BE2C (cell line): Measurements from ENCODE around the gene ADGRA3.

Experiments
- DNase-seq: peaks from one replicate; pipeline ENCODE4 v3.0.0-alpha.2; 2020
- H3K27me3 ChIP-seq: fragments of 250-450 bp; sonication (Bioruptor Pico); 2 replicates; pipeline ENCODE4 v1.5.1; 2020; ENCODE audit warnings: mild to moderate bottlenecking
- H3K36me3 ChIP-seq: fragments of 250-450 bp; sonication (Bioruptor Pico); 2 replicates; pipeline ENCODE4 v1.5.1; 2020; ENCODE audit warnings: mild to moderate bottlenecking
- H3K4me1 ChIP-seq: fragments of 250-450 bp; sonication (Bioruptor Pico); 2 replicates; pipeline ENCODE4 v1.5.1; 2020
- H3K4me3 ChIP-seq: 2 replicates; pipeline ENCODE4 v1.5.1; 2011; ENCODE audit warnings: low read depth, low read length
- H3K9me3 ChIP-seq: fragments of 250-450 bp; sonication (Bioruptor Pico); 2 replicates; pipeline ENCODE4 v1.5.1; 2020
- TF ChIP-seq, protein P1 (sequence below): IDR thresholded peaks from 2 replicates; pipeline ENCODE4 v1.5.1; 2012; ENCODE audit warnings: mild to moderate bottlenecking, low read depth, low read length

The ADGRA3 gene

DNA sequence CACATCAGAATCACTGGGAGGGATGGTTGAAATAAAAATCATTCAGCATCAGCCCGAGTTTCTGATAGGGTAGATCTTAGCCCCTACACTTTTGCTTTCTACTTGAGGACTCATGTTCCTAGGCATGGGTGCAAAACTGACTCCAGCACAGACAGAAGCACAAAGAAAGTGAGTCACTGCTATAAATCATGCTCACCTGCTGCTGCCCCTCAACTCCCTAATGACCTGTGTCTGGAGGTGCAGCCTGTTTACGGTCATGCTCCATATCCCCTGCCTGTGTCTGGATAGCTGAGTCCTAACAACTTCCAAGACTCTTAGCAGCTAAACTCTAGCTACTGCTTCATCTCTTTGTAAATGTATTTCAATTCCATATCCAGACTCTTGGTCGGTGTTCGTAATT lies 57.8 kb downstream of the ADGRA3 start:
- Histone ChIP-seq H3K36me3 (peaks cover 3% of the 10 kb centered on the region), H3K9me3 (no peaks in the 10 kb centered on the region), H3K4me3 (no peak overlapping the region), H3K4me1 (peaks cover 26% of the 10 kb centered on the region), H3K27me3 (no peaks in the 10 kb centered on the region)
- DNase-seq, result peak; percentile 33
- TF ChIP-seq, protein P1, sequence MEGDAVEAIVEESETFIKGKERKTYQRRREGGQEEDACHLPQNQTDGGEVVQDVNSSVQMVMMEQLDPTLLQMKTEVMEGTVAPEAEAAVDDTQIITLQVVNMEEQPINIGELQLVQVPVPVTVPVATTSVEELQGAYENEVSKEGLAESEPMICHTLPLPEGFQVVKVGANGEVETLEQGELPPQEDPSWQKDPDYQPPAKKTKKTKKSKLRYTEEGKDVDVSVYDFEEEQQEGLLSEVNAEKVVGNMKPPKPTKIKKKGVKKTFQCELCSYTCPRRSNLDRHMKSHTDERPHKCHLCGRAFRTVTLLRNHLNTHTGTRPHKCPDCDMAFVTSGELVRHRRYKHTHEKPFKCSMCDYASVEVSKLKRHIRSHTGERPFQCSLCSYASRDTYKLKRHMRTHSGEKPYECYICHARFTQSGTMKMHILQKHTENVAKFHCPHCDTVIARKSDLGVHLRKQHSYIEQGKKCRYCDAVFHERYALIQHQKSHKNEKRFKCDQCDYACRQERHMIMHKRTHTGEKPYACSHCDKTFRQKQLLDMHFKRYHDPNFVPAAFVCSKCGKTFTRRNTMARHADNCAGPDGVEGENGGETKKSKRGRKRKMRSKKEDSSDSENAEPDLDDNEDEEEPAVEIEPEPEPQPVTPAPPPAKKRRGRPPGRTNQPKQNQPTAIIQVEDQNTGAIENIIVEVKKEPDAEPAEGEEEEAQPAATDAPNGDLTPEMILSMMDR, result no peak

GRCh38 chr4:22457348-22457747 lies 58.5 kb downstream of the ADGRA3 start:
- Histone ChIP-seq H3K27me3 (no peaks in the 10 kb centered on the region), H3K36me3 (peaks cover 3% of the 10 kb centered on the region), H3K4me1 (peaks cover 26% of the 10 kb centered on the region), H3K4me3 (no peak overlapping the region), H3K9me3 (no peaks in the 10 kb centered on the region)
- no peak for DNase-seq
- TF ChIP-seq, protein P1, result no peak

GRCh38 chr4:22456291-22456690 lies 59.6 kb downstream of the ADGRA3 start:
- H3K4me1 ChIP-seq, result peaks cover 26% of the 10 kb centered on the region
- H3K4me3 ChIP-seq, result no peak overlapping the region
- DNase-seq, result no peak
- TF ChIP-seq, protein P1, result no peak
- H3K9me3 ChIP-seq, result no peaks in the 10 kb centered on the region
- H3K27me3 ChIP-seq, result no peaks in the 10 kb centered on the region
- H3K36me3 ChIP-seq, result peaks cover under 1% of the 10 kb centered on the region; the same call in 1 of the 2 replicates

- no peak overlapping the region for H3K4me3 ChIP-seq
- TF ChIP-seq, protein P1, result no peak
- H3K9me3 ChIP-seq, result no peaks in the 10 kb centered on the region
- DNase-seq, result no peak
- H3K27me3 ChIP-seq, result no peaks in the 10 kb centered on the region
- H3K36me3 ChIP-seq, result no peaks in the 10 kb centered on the region; the same call in 1 of the 2 replicates
- peaks cover 26% of the 10 kb centered on the region for H3K4me1 ChIP-seq
Observed at GRCh38 chr4:22454955-22455354, 60.9 kb downstream of the ADGRA3 start.

- H3K27me3 ChIP-seq, result no peaks in the 10 kb centered on the region
- H3K4me3 ChIP-seq, result no peak overlapping the region
- TF ChIP-seq, protein P1, result no peak
- H3K36me3 ChIP-seq, result no peaks in the 10 kb centered on the region; the same call in none of the 2 replicates
- H3K4me1 ChIP-seq, result peaks cover 26% of the 10 kb centered on the region
- DNase-seq, result no peak
- H3K9me3 ChIP-seq, result no peaks in the 10 kb centered on the region
Observed at GRCh38 chr4:22454216-22454838, 61.5 kb downstream of the ADGRA3 start.

DNA sequence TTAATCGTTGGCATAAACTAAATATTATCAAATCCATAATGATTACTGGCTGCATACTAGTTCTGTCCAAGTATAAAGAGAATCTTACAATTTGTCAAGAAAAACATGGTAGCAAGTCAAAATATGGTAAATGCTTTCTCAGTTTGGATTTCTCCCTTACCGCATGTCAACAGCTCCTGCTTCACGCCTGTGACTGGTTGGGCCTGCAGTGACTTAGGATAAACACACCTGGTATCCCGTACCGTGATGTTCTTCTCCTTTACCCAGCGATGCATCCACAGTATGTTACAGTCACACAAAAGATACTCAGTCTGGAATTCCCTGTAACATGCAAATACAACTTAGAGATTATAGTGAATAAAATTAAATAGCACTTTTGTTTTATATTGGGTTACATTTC lies 71.1 kb downstream of the ADGRA3 start:
- peaks cover 47% of the 10 kb centered on the region for H3K36me3 ChIP-seq

More for the DNA sequence above, 71.1 kb downstream of the ADGRA3 start:
- no peaks in the 10 kb centered on the region for H3K27me3 ChIP-seq
- no peak overlapping the region for H3K4me3 ChIP-seq
- DNase-seq, result no peak
- no peaks in the 10 kb centered on the region for H3K9me3 ChIP-seq
- no peaks in the 10 kb centered on the region for H3K4me1 ChIP-seq
- TF ChIP-seq, protein P1, result no peak
